HepG2 (cell line): ENCODE results near the gene RUNX3. TPM values are rescaled to one million over a fixed set of nuclear protein-coding genes. Genes with fewer than 3 reads are reported as not detected.

Experiments
- AGO1 ChIP-seq: fragments of 200-400 bp; formaldehyde crosslinking; IDR thresholded peaks from 2 replicates; pipeline ENCODE4 v1.6.1; 2017; ENCODE audit warnings: mild to moderate bottlenecking, low read depth, low read length, moderate library complexity; ENCODE audit not compliant: poor library complexity, severe bottlenecking
- ARNT ChIP-seq: fragments of 450-650 bp; IDR thresholded peaks from 2 replicates; pipeline ENCODE4 v1.6.1; 2017
- HCFC1 ChIP-seq: fragments of 150-350 bp; IDR thresholded peaks from 2 replicates; pipeline ENCODE4 v1.6.1; 2014; ENCODE audit warnings: low read depth, low read length
- HOXA3 ChIP-seq: sonication (generic); formaldehyde crosslinking; IDR thresholded peaks from 2 replicates; pipeline ENCODE4 v1.5.0; 2020; ENCODE audit warnings: missing genetic modification reagents
- IRX3 ChIP-seq: sonication (generic); formaldehyde crosslinking; IDR thresholded peaks from 2 replicates; pipeline ENCODE4 v1.8.1; 2023; ENCODE audit warnings: mild to moderate bottlenecking, low read depth, missing genetic modification reagents, borderline replicate concordance
- LBX2 ChIP-seq: sonication (generic); formaldehyde crosslinking; IDR thresholded peaks from 2 replicates; pipeline ENCODE4 v1.5.0; 2020; ENCODE audit warnings: missing genetic modification reagents, mild to moderate bottlenecking, borderline replicate concordance
- MAX ChIP-seq: IDR thresholded peaks from 2 replicates; pipeline ENCODE4 v1.6.1; 2012; ENCODE audit warnings: inconsistent platforms
- NFYB ChIP-seq: sonication (generic); formaldehyde crosslinking; IDR thresholded peaks from 2 replicates; pipeline ENCODE4 v1.4.0; 2020; ENCODE audit warnings: missing genetic modification reagents
- ONECUT2 ChIP-seq: sonication (generic); formaldehyde crosslinking; IDR thresholded peaks from 2 replicates; pipeline ENCODE4 v1.4.0; 2020; ENCODE audit warnings: missing genetic modification reagents
- PLRG1 ChIP-seq: fragments of 450-650 bp; conservative IDR thresholded peaks from 2 replicates; pipeline ENCODE4 v1.6.1; 2016
- SKIL ChIP-seq: sonication (generic); formaldehyde crosslinking; IDR thresholded peaks from 2 replicates; pipeline ENCODE4 v1.8.0; 2022; ENCODE audit warnings: missing genetic modification reagents, mild to moderate bottlenecking, moderate library complexity, borderline replicate concordance
- SOX13 ChIP-seq, 3 experiments: fragments of 450-650 bp in 1 of 3; sonication (generic) in 1 of 3; formaldehyde crosslinking in 1 of 3; IDR thresholded peaks in 2 of 3; conservative IDR thresholded peaks in 1 of 3; 2 replicates each; pipeline versions ENCODE4 v1.5.0 to v1.6.1; 2016 to 2020; ENCODE audit warnings: antibody characterized with exemption in 1 of 3, mild to moderate bottlenecking in 1 of 3, missing compliant biosample characterization in 1 of 3, missing genetic modification reagents in 1 of 3, moderate library complexity in 1 of 3
- THAP9 ChIP-seq: sonication (generic); formaldehyde crosslinking; IDR thresholded peaks from 2 replicates; pipeline ENCODE4; 2020; ENCODE audit warnings: missing genetic modification reagents, mild to moderate bottlenecking, borderline replicate concordance
- ZBTB44 ChIP-seq: sonication (generic); formaldehyde crosslinking; IDR thresholded peaks from 2 replicates; pipeline ENCODE4 v1.4.0; 2020; ENCODE audit warnings: missing genetic modification reagents
- ZBTB8A ChIP-seq: sonication (generic); formaldehyde crosslinking; IDR thresholded peaks from 2 replicates; pipeline ENCODE4 v1.4.0; 2020; ENCODE audit warnings: mild to moderate bottlenecking, low read depth, missing genetic modification reagents, borderline replicate concordance
- ZFX ChIP-seq: sonication (generic); formaldehyde crosslinking; IDR thresholded peaks from 2 replicates; pipeline ENCODE4 v1.4.0; 2020; ENCODE audit warnings: mild to moderate bottlenecking, low read depth, missing genetic modification reagents, moderate library complexity
- ZKSCAN1 ChIP-seq: fragments of 150-350 bp; IDR thresholded peaks from 2 replicates; pipeline ENCODE4 v1.6.1; 2014; ENCODE audit warnings: low read length
- ZNF18 ChIP-seq: sonication (generic); formaldehyde crosslinking; IDR thresholded peaks from 2 replicates; pipeline ENCODE4 v1.8.0; 2022; ENCODE audit warnings: mild to moderate bottlenecking, missing genetic modification reagents; ENCODE audit not compliant: insufficient replicate concordance
- ZNF510 ChIP-seq: sonication (generic); formaldehyde crosslinking; IDR thresholded peaks from 2 replicates; pipeline ENCODE4 v1.4.0; 2020; ENCODE audit warnings: low read depth, mild to moderate bottlenecking, missing genetic modification reagents
- ZNF615 ChIP-seq: sonication (generic); formaldehyde crosslinking; IDR thresholded peaks from 2 replicates; pipeline ENCODE4 v1.5.0; 2020; ENCODE audit warnings: mild to moderate bottlenecking, missing genetic modification reagents, borderline replicate concordance
- polyA plus RNA-seq, 8 experiments: library from polyadenylated mRNA; depleted of rRNA in 3 of 8; stranded (reverse) in 7 of 8; unstranded in 1 of 8; fragments of >200 nt; fragmentation: Illumina TruSeq in 4 of 8; extraction: Trizol in 4 of 8; gene quantifications; 2 replicates each; pipeline versions ENCODE4 v1.2.1 to v1.2.3, GENCODE V29; 2011 to 2016; ENCODE audit warnings: low read depth in 4 of 8, missing spikeins in 1 of 8, mixed read lengths in 1 of 8; ENCODE audit not compliant: insufficient read depth in 1 of 8
- total RNA-seq, 5 experiments: library from RNA; depleted of rRNA; stranded (reverse); fragments of >200 nt; fragmentation: Illumina TruSeq; extraction: Trizol; gene quantifications; 2 replicates each; pipeline ENCODE4 v1.2.3, GENCODE V29; 2016; ENCODE audit warnings: low read depth in 1 of 5

Gene RUNX3
- total and polyA plus RNA-seq, 2 of the 13 experiments (the other 11 are each of a cell fraction or from before 2014, with no cell fraction given) = 0.04 to 0.22 TPM

GRCh38 chr1:24915816-24916602 is 14.1 kb downstream of the RUNX3 start (continued):
- TF ChIP-seq ZBTB8A (CRISPR knock-in tag) (no peak), SKIL (CRISPR knock-in tag) (no peak), IRX3 (CRISPR knock-in tag) (no peak), SOX13 (IDR thresholded peaks at IDR 0.05) (no peak), SOX13 (CRISPR knock-in tag; conservative IDR thresholded peaks at IDR 0.05 in 1 of 2, IDR thresholded peaks at IDR 0.05 in 1 of 2) (peak in 1 of 2 experiments; percentile 49; a peak in 1 of 4 replicates), MAX (no peak), NFYB (no peak), THAP9 (no peak), ZNF615 (CRISPR knock-in tag) (no peak), PLRG1 (no peak), ZNF18 (no peak), ONECUT2 (CRISPR knock-in tag) (no peak), ZBTB44 (no peak), AGO1 (no peak), LBX2 (CRISPR knock-in tag) (no peak), ZFX (peak; percentile 86), ARNT (no peak), HCFC1 (no peak), HOXA3 (peak; percentile 51; the same call in 1 of the 2 replicates), ZKSCAN1 (no peak), ZNF510 (no peak)
